GM23338 (cell line): Measurements from ENCODE around the gene CEP85.

Source experiments
- CREB1 ChIP-seq: fragments of 250-450 bp; sonication (Bioruptor Pico); IDR thresholded peaks from 2 replicates; pipeline ENCODE4 v1.5.0; 2020; ENCODE audit warnings: low read depth, mild to moderate bottlenecking, moderate library complexity
- EZH2 ChIP-seq: fragments of 200-600 bp; sonication (generic); IDR thresholded peaks from one replicate; pipeline ENCODE4 v1.8.0; 2017; ENCODE audit warnings: antibody characterized with exemption, mild to moderate bottlenecking, low read depth; ENCODE audit not compliant: unreplicated experiment
- EZH2phosphoT487 ChIP-seq: fragments of 200-600 bp; sonication (generic); IDR thresholded peaks from one replicate; pipeline ENCODE4 v1.8.1; 2018; ENCODE audit warnings: antibody characterized with exemption; ENCODE audit not compliant: unreplicated experiment
- NANOG ChIP-seq: IDR thresholded peaks from 2 replicates; pipeline ENCODE4 v1.6.1; 2016; ENCODE audit warnings: antibody characterized with exemption, borderline replicate concordance
- POLR2AphosphoS5 ChIP-seq: IDR thresholded peaks from 2 replicates; pipeline ENCODE4 v1.6.1; 2016; ENCODE audit warnings: antibody characterized with exemption, low read depth
- REST ChIP-seq: IDR thresholded peaks from one replicate; pipeline ENCODE4 v1.6.1; 2018; ENCODE audit warnings: antibody characterized with exemption; ENCODE audit not compliant: unreplicated experiment
- ZNF114 ChIP-seq: fragments of 250-450 bp; sonication (Bioruptor Pico); IDR thresholded peaks from 2 replicates; pipeline ENCODE4 v1.5.0; 2020; ENCODE audit warnings: mild to moderate bottlenecking, moderate library complexity
- TF ChIP-seq, protein P1 (sequence below), 2 experiments: fragments of 200-600 bp in 1 of 2; sonication (generic) in 1 of 2; conservative IDR thresholded peaks; 2 replicates each; pipeline versions ENCODE4 v1.5.1 to v1.6.1; 2016 to 2017; ENCODE audit warnings: antibody characterized with exemption in 2 of 2, low read depth in 2 of 2, mild to moderate bottlenecking in 2 of 2, moderate library complexity in 1 of 2
- TF ChIP-seq, protein P2 (sequence below): IDR thresholded peaks from 2 replicates; pipeline ENCODE4 v1.6.1; 2016; ENCODE audit warnings: antibody characterized with exemption

GRCh38 chr1:26284597-26285347, 50.8 kb downstream of the CEP85 start:
- TF ChIP-seq, protein P1, sequence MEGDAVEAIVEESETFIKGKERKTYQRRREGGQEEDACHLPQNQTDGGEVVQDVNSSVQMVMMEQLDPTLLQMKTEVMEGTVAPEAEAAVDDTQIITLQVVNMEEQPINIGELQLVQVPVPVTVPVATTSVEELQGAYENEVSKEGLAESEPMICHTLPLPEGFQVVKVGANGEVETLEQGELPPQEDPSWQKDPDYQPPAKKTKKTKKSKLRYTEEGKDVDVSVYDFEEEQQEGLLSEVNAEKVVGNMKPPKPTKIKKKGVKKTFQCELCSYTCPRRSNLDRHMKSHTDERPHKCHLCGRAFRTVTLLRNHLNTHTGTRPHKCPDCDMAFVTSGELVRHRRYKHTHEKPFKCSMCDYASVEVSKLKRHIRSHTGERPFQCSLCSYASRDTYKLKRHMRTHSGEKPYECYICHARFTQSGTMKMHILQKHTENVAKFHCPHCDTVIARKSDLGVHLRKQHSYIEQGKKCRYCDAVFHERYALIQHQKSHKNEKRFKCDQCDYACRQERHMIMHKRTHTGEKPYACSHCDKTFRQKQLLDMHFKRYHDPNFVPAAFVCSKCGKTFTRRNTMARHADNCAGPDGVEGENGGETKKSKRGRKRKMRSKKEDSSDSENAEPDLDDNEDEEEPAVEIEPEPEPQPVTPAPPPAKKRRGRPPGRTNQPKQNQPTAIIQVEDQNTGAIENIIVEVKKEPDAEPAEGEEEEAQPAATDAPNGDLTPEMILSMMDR (conservative IDR thresholded peaks at IDR 0.05; ENCODE audit: low read depth in 2 of 2): peak; percentile 90 to 95
- TF ChIP-seq EZH2: no peak
- TF ChIP-seq POLR2AphosphoS5: 0 out of 2 replicates have a peak, but pooled peaks have one; percentile 16
- no peak for TF ChIP-seq EZH2phosphoT487
- TF ChIP-seq REST: no peak
- TF ChIP-seq, protein P2, sequence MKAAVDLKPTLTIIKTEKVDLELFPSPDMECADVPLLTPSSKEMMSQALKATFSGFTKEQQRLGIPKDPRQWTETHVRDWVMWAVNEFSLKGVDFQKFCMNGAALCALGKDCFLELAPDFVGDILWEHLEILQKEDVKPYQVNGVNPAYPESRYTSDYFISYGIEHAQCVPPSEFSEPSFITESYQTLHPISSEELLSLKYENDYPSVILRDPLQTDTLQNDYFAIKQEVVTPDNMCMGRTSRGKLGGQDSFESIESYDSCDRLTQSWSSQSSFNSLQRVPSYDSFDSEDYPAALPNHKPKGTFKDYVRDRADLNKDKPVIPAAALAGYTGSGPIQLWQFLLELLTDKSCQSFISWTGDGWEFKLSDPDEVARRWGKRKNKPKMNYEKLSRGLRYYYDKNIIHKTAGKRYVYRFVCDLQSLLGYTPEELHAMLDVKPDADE: no peak
- no peak for TF ChIP-seq CREB1 (CRISPR knock-in tag)
- no peak for TF ChIP-seq NANOG
- no peak for TF ChIP-seq ZNF114 (CRISPR knock-in tag)
